Sigmoid colon (tissue), 4 donors: ENCODE measurements around the gene RNF157.

ENCODE experiments used
- POLR2A ChIP-seq, 2 donors: fragments of 450-650 bp; IDR thresholded peaks; one replicate each; pipeline ENCODE4 v1.6.1; 2016; ENCODE audit warnings: antibody characterized with exemption in 2 of 2, mild to moderate bottlenecking in 2 of 2, moderate library complexity in 2 of 2
- POLR2AphosphoS5 ChIP-seq, 4 donors: sonication (generic); formaldehyde crosslinking; IDR thresholded peaks; one replicate each; pipeline ENCODE4 v1.6.1; 2017; ENCODE audit warnings: antibody characterized with exemption in 4 of 4
- TF ChIP-seq, protein P1 (sequence below), 4 experiments: fragments of 450-650 bp in 3 of 4; fragments of 200-600 bp in 1 of 4; IDR thresholded peaks; one replicate each; pipeline ENCODE4 v1.5.1; 2016 to 2019; ENCODE audit warnings: antibody characterized with exemption in 4 of 4, mild to moderate bottlenecking in 3 of 4, moderate library complexity in 2 of 4

GRCh38 chr17:76195281-76196096, 44.8 kb downstream of the RNF157 start:
- no peak for TF ChIP-seq POLR2A (IDR thresholded peaks at IDR 0.05)
- TF ChIP-seq, protein P1, sequence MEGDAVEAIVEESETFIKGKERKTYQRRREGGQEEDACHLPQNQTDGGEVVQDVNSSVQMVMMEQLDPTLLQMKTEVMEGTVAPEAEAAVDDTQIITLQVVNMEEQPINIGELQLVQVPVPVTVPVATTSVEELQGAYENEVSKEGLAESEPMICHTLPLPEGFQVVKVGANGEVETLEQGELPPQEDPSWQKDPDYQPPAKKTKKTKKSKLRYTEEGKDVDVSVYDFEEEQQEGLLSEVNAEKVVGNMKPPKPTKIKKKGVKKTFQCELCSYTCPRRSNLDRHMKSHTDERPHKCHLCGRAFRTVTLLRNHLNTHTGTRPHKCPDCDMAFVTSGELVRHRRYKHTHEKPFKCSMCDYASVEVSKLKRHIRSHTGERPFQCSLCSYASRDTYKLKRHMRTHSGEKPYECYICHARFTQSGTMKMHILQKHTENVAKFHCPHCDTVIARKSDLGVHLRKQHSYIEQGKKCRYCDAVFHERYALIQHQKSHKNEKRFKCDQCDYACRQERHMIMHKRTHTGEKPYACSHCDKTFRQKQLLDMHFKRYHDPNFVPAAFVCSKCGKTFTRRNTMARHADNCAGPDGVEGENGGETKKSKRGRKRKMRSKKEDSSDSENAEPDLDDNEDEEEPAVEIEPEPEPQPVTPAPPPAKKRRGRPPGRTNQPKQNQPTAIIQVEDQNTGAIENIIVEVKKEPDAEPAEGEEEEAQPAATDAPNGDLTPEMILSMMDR (IDR thresholded peaks at IDR 0.05): no peak
- no peak for TF ChIP-seq POLR2AphosphoS5 (IDR thresholded peaks at IDR 0.05)
